ENCODE results near the gene SLC9C1. TPM values are rescaled to one million over a fixed set of nuclear protein-coding genes. Genes with fewer than 3 reads are reported as not detected.

The SLC9C1 gene
- total and polyA plus RNA-seq, 7 donors = 0.07 to 0.41 TPM; not detected in 5

GRCh38 chr3:112333381-112334317 lies 39.6 kb upstream of the SLC9C1 start:
- Histone ChIP-seq H3K4me3 (peak overlapping the region; percentile 42 to 69 (median 66)), H3K27ac (peak overlapping the region; percentile 77 to 85 (median 82)), H3K9me3 (no peaks in the 10 kb centered on the region), H3K36me3 (no peaks in the 10 kb centered on the region), H3K27me3 (no peaks in the 10 kb centered on the region), H3K4me1 (peaks cover 0 to 17% (median 8%) of the 10 kb centered on the region in 4 donors)
- intact Hi-C loops (cut with DNase I) = loop anchor here (5.0 kb wide), 1 partner anchor 59 kb away; no protein-coding TSS in a partner anchor
- DNase-seq = no peak
- TF ChIP-seq EP300 (IDR thresholded peaks at IDR 0.05) (no peak), POLR2AphosphoS5 (IDR thresholded peaks at IDR 0.05) (no peak), POLR2A (IDR thresholded peaks at IDR 0.05) (no peak)
- TF ChIP-seq, protein P1, sequence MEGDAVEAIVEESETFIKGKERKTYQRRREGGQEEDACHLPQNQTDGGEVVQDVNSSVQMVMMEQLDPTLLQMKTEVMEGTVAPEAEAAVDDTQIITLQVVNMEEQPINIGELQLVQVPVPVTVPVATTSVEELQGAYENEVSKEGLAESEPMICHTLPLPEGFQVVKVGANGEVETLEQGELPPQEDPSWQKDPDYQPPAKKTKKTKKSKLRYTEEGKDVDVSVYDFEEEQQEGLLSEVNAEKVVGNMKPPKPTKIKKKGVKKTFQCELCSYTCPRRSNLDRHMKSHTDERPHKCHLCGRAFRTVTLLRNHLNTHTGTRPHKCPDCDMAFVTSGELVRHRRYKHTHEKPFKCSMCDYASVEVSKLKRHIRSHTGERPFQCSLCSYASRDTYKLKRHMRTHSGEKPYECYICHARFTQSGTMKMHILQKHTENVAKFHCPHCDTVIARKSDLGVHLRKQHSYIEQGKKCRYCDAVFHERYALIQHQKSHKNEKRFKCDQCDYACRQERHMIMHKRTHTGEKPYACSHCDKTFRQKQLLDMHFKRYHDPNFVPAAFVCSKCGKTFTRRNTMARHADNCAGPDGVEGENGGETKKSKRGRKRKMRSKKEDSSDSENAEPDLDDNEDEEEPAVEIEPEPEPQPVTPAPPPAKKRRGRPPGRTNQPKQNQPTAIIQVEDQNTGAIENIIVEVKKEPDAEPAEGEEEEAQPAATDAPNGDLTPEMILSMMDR (IDR thresholded peaks at IDR 0.05) = no peak
- 2 to 5% methylated on average over 23 of the region's 23 CpGs for WGBS, 2 donors

- intact Hi-C loops (cut with DNase I) = loop anchor here (5.0 kb wide), 1 partner anchor 59 kb away; no protein-coding TSS in a partner anchor
- Histone ChIP-seq H3K9me3 (no peaks in the 10 kb centered on the region), H3K27ac (peak within 1 kb of the TSS; percentile 77 to 85 (median 82)), H3K36me3 (no peaks in the 10 kb centered on the region), H3K4me1 (peaks cover 0 to 11% (median 8%) of the 10 kb centered on the region in 4 donors), H3K27me3 (no peaks in the 10 kb centered on the region), H3K4me3 (peak within 1 kb of the TSS; percentile 42 to 69 (median 66))
- DNase-seq = peak; percentile 79
- peak in 1 of 2 donors; percentile 46 for TF ChIP-seq POLR2A (IDR thresholded peaks at IDR 0.05)
- TF ChIP-seq, protein P1 (IDR thresholded peaks at IDR 0.05) = peak in 1 of 4 experiments; percentile 14
- no peak for TF ChIP-seq EP300 (IDR thresholded peaks at IDR 0.05)
- TF ChIP-seq POLR2AphosphoS5 (IDR thresholded peaks at IDR 0.05) = peak in 3 of 4 donors; percentile 60 to 70 (median 62)
- 0 to 1% methylated on average over 28 of the region's 28 CpGs for WGBS, 2 donors
Observed at GRCh38 chr3:112333002-112333380, 39.0 kb upstream of the SLC9C1 start, which contains the start of gene CD200. CD200 (plus strand) TSS chr3:112333156; CDS start chr3:112333213, 57 bp downstream.

GRCh38 chr3:112331851-112332250 lies 37.8 kb upstream of the SLC9C1 start:
- DNase-seq = no peak
- TF ChIP-seq POLR2A (IDR thresholded peaks at IDR 0.05) (no peak), EP300 (IDR thresholded peaks at IDR 0.05) (no peak), POLR2AphosphoS5 (IDR thresholded peaks at IDR 0.05) (no peak)
- TF ChIP-seq, protein P1 (IDR thresholded peaks at IDR 0.05) = no peak
- H3K9me3 ChIP-seq = no peaks in the 10 kb centered on the region
- intact Hi-C loops (cut with DNase I) = loop anchor here (5.0 kb wide), 1 partner anchor 60 kb away; no protein-coding TSS in a partner anchor
- no peaks in the 10 kb centered on the region for H3K36me3 ChIP-seq
- no peak overlapping the region for H3K4me3 ChIP-seq
- peaks cover 0 to 10% (median 4%) of the 10 kb centered on the region in 4 donors for H3K4me1 ChIP-seq
- WGBS, 2 donors = 94 to 96% methylated on average over 4 of the region's 4 CpGs
- no peak overlapping the region for H3K27ac ChIP-seq
- no peaks in the 10 kb centered on the region for H3K27me3 ChIP-seq

DNA sequence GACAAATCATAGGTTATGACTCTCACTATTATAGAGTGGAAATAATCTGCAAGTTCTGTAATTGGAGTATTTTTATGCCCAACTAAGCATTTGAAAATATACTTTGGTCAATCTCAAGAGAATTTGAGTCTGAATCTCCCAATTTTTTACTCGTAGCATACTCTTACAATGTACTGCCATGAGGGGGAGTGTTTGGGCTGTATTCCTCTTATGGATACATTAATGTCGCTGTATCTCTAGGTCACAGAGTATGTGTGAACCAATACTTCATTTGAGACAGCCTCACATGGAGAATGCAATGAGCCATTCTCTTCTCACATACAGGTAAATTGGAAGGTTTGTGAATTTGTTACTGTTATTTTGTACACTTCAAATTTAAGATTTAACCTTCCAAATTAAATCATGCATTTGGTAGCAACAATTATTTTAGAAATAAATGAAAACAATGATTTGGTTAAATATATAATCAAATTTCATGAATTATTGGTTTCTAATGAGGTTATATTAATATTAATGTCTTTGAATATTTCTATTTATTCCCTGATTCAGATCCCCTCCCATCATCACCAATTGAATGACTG lies 33.4 kb upstream of the SLC9C1 start:
- no peak for DNase-seq
- WGBS, 2 donors = 1 to 2% methylated on average over 2 of the region's 2 CpGs
- Histone ChIP-seq H3K9me3 (no peaks in the 10 kb centered on the region), H3K36me3 (no peaks in the 10 kb centered on the region), H3K4me1 (peaks cover 0 to under 1% (median under 1%) of the 10 kb centered on the region in 4 donors), H3K27ac (no peak overlapping the region), H3K4me3 (no peak overlapping the region), H3K27me3 (no peaks in the 10 kb centered on the region)
- intact Hi-C loops (cut with DNase I) = loop anchor here (2.0 kb wide), 1 partner anchor 191 kb away; no protein-coding TSS in a partner anchor
- TF ChIP-seq EP300 (IDR thresholded peaks at IDR 0.05) = no peak
- TF ChIP-seq, protein P1 (IDR thresholded peaks at IDR 0.05) = peak; percentile 34 to 61 (median 50)

All from sigmoid colon (tissue), 7 donors.